Body of pancreas (tissue), 4 donors: ENCODE data around the gene WDR49. TPM values are rescaled to one million over a fixed set of nuclear protein-coding genes. Genes with fewer than 3 reads are reported as not detected.

Experiments
- ATAC-seq: fragments of 150-250 bp; one replicate; pipeline ENCODE4 v1.9.1; 2016
- DNase-seq, 4 donors: peaks; one replicate each; pipeline ENCODE4 v3.0.0-alpha.2; 2019
- H3K27ac ChIP-seq, 4 donors: fragments of 200-600 bp; sonication (generic); 1 replicate in 3 of 4; 2 replicates in 1 of 4; pipeline versions ENCODE4 v1.5.1 to v1.6.1; 2016 to 2019; ENCODE audit warnings: mild to moderate bottlenecking in 1 of 4, mixed read lengths in 1 of 4, moderate library complexity in 1 of 4
- H3K27me3 ChIP-seq, 2 donors: fragments of 200-600 bp; sonication (generic); one replicate each; pipeline ENCODE4 v1.6.0; 2016; ENCODE audit warnings: mild to moderate bottlenecking in 1 of 2
- H3K36me3 ChIP-seq, 2 donors: fragments of 200-600 bp; sonication (generic); replicated peaks in 1 of 2; 2 replicates each; pipeline ENCODE4 v1.5.1; 2016; ENCODE audit warnings: low read depth in 2 of 2; ENCODE audit not compliant: insufficient read depth in 1 of 2
- H3K4me1 ChIP-seq: fragments of 200-600 bp; sonication (generic); one replicate; pipeline ENCODE4 v1.6.0; 2016
- H3K4me3 ChIP-seq, 2 donors: fragments of 200-600 bp; sonication (generic); 1 replicate in 1 of 2; 2 replicates in 1 of 2; pipeline ENCODE4 v1.5.1; 2016 to 2019
- H3K9me3 ChIP-seq, 3 donors: fragments of 200-600 bp; sonication (generic); 1 replicate in 2 of 3; 2 replicates in 1 of 3; pipeline ENCODE4 v1.5.1; 2016
- POLR2A ChIP-seq, 3 donors: fragments of 450-650 bp; IDR thresholded peaks; one replicate each; pipeline ENCODE4 v1.6.1; 2016; ENCODE audit warnings: antibody characterized with exemption in 3 of 3, mild to moderate bottlenecking in 2 of 3
- WGBS, 2 donors: methylation state at CpG; one replicate each; pipeline ENCODE4 v1.1.5; 2017; 5-methylcytosine and 5-hydroxymethylcytosine counted together
- intact Hi-C: fragments of 100-400 bp; cut with DNase I; formaldehyde crosslinking; loops from one replicate; pipeline ENCODE4 v1.15.1; 2023
- total RNA-seq, 2 donors: library from RNA; depleted of rRNA; stranded (reverse); fragments of >200 nt; gene quantifications; one replicate each; pipeline ENCODE4 v1.1.0, GENCODE V29; 2016
- TF ChIP-seq, protein P1 (sequence below), 7 experiments: fragments of 450-650 bp in 4 of 7; fragments of 200-600 bp in 3 of 7; sonication (generic) in 3 of 7; IDR thresholded peaks; one replicate each; pipeline ENCODE4 v1.5.1; 2016 to 2019; ENCODE audit warnings: antibody characterized with exemption in 7 of 7

WDR49 gene
- total RNA-seq, 2 donors from 2014 or later = 0.78 to 2.3 TPM

DNA sequence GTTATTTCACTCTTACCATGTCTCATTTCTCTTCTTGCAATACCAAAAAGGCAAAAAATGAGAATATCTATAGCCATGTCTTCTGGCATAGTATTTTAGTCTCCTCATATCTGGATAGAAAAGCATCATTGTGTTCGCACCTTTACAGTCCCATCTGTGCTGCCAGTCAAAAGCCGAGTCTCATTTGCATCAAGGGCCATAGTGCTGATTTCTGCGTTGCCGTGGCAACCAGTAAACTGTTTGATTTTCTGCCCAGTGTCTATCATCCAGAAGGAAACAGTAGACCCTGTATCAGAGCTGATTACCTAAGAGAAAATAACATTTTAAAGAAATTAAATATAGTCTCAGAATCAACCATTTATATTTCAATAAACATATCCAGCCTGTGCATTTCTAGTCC is 93.8 kb downstream of the WDR49 start:
- Histone ChIP-seq H3K9me3 (no peaks in the 10 kb centered on the region), H3K36me3 (no peaks in the 10 kb centered on the region), H3K4me3 (no peak overlapping the region), H3K27me3 (no peaks in the 10 kb centered on the region), H3K4me1 (no peaks in the 10 kb centered on the region), H3K27ac (no peak overlapping the region)
- intact Hi-C loops = no loop called here
- TF ChIP-seq, protein P1, sequence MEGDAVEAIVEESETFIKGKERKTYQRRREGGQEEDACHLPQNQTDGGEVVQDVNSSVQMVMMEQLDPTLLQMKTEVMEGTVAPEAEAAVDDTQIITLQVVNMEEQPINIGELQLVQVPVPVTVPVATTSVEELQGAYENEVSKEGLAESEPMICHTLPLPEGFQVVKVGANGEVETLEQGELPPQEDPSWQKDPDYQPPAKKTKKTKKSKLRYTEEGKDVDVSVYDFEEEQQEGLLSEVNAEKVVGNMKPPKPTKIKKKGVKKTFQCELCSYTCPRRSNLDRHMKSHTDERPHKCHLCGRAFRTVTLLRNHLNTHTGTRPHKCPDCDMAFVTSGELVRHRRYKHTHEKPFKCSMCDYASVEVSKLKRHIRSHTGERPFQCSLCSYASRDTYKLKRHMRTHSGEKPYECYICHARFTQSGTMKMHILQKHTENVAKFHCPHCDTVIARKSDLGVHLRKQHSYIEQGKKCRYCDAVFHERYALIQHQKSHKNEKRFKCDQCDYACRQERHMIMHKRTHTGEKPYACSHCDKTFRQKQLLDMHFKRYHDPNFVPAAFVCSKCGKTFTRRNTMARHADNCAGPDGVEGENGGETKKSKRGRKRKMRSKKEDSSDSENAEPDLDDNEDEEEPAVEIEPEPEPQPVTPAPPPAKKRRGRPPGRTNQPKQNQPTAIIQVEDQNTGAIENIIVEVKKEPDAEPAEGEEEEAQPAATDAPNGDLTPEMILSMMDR (IDR thresholded peaks at IDR 0.05) = no peak
- TF ChIP-seq POLR2A (IDR thresholded peaks at IDR 0.05) = no peak
- peak in 2 of 4 donors; percentile 4 to 6 for DNase-seq
- WGBS, 2 donors = 56 to 69% methylated on average over 4 of the region's 4 CpGs
- no peak for ATAC-seq

DNA sequence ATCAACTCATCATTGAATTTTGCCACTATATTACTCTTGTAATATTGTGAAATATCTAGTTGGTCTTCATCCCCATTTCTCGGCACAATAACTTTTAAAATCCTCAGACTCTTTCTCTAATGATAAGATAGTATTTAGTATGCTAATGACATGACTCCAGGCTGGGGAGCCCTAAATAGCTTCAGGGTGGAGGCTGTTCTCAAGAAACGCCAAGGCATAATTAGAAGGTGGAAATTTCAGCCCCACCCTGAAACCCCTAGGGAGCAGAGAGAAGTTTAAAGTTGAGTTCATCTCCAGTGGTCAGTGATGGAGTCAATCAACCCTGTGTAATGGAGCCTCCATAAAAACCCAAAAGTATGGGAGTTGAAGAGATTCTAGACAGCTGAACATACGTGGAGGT is 98.8 kb downstream of the WDR49 start:
- intact Hi-C loops = no loop called here
- H3K9me3 ChIP-seq = no peaks in the 10 kb centered on the region
- no peak for ATAC-seq
- no peak for DNase-seq
- no peak overlapping the region for H3K27ac ChIP-seq
- no peaks in the 10 kb centered on the region for H3K4me1 ChIP-seq
- H3K36me3 ChIP-seq = no peaks in the 10 kb centered on the region
- H3K4me3 ChIP-seq = no peak overlapping the region
- TF ChIP-seq POLR2A (IDR thresholded peaks at IDR 0.05) = no peak
- TF ChIP-seq, protein P1 (IDR thresholded peaks at IDR 0.05) = no peak
- H3K27me3 ChIP-seq = no peaks in the 10 kb centered on the region
- 72% methylated on average over 3 of the region's 3 CpGs for WGBS, 2 donors

DNA sequence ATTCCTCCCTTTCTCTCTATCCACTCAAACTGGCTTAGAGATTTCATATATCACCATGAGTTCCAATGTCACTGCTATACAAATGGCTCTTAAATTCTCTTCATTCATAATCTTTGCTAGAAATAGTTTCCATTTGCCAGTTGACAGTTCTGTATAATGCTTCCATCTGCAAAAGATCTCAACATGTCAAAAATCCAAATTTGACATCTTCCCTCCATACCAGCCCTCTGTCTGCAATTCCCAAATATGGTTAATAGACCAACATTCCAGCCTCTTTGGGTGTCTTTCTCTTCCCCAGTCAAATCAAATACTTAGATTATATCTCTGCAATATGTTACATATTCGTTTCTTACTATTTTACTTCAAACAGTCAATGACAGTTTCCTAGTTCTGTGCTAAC is 115.7 kb downstream of the WDR49 start:
- WGBS, 2 donors = 26 to 60% methylated on average over 1 of the region's 1 CpG
- no peak for TF ChIP-seq POLR2A (IDR thresholded peaks at IDR 0.05)
- TF ChIP-seq, protein P1 (IDR thresholded peaks at IDR 0.05) = no peak
- H3K27me3 ChIP-seq = no peaks in the 10 kb centered on the region
- no peak overlapping the region for H3K4me3 ChIP-seq
- DNase-seq (no peak), ATAC-seq (no peak)
- intact Hi-C loops = no loop called here
- H3K27ac ChIP-seq = no peak overlapping the region
- no peaks in the 10 kb centered on the region for H3K4me1 ChIP-seq
- no peaks in the 10 kb centered on the region for H3K36me3 ChIP-seq
- H3K9me3 ChIP-seq = no peaks in the 10 kb centered on the region

DNA sequence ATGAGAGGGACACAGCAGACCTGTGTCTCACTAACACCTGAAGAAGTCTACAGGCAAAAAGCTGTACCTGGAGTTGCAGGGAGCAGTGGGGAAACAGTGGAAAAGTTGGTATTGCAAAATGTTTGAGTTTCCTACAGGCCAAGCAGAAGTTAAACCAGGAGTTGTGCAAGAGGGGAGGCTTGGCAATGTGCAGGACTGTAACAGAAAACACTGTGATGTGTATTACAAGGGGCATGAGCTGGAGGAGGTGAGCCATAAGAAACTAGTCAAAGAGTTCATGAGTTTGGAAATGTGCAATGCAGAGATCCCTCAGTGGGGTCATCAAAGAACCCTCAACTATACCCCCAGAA is 132.8 kb downstream of the WDR49 start:
- Histone ChIP-seq H3K36me3 (no peaks in the 10 kb centered on the region), H3K27me3 (no peaks in the 10 kb centered on the region), H3K9me3 (no peaks in the 10 kb centered on the region), H3K4me1 (no peaks in the 10 kb centered on the region), H3K27ac (no peak overlapping the region), H3K4me3 (no peak overlapping the region)
- TF ChIP-seq, protein P1 (IDR thresholded peaks at IDR 0.05) = no peak
- TF ChIP-seq POLR2A (IDR thresholded peaks at IDR 0.05) = no peak
- DNase-seq (peak in 1 of 4 donors; percentile 20), ATAC-seq (no peak)
- intact Hi-C loops = no loop called here

DNA sequence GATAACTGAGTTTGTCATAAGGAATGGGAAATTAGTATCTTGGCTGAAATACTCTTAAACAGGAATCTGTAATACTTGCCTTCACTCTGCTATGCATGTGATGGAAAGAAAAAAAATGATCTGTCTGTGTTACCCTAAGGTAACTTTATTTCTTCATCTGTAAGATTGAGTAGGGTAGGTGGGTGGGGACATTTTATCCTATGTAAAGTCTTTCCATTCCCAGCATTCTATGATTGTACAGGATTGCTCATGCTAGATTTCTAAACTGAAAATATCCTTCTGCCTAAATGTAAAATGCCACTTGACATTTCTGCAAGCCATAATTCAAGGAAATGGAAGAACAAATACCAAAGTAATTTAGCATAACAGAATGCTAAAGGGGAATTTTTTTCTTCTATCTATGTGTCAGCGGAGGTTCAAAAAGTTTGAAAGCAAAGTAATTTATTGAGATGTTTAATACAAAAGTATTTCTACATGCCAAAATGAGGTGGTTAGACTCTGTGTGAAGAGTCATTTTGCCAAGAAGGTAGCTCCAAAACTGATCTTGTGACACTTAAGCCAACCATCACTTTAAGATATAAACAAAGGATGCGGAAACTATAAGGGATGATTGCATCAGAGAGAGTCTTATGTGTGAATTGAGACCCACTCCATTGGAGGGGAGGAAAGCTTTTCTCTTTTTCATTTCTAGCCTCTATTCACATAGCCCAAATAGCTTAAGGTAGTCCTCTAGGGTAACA is 133.3 kb downstream of the WDR49 start:
- H3K36me3 ChIP-seq = no peaks in the 10 kb centered on the region
- DNase-seq (no peak), ATAC-seq (no peak)
- H3K4me3 ChIP-seq = no peak overlapping the region
- no peaks in the 10 kb centered on the region for H3K4me1 ChIP-seq
- no peaks in the 10 kb centered on the region for H3K27me3 ChIP-seq
- H3K9me3 ChIP-seq = no peaks in the 10 kb centered on the region
- TF ChIP-seq POLR2A (IDR thresholded peaks at IDR 0.05) = no peak
- TF ChIP-seq, protein P1 (IDR thresholded peaks at IDR 0.05) = no peak
- 85 to 91% methylated on average over 2 of the region's 2 CpGs for WGBS, 2 donors
- H3K27ac ChIP-seq = no peak overlapping the region
- intact Hi-C loops = no loop called here
